Pericardium fibroblast (primary cell): ENCODE data around the gene EFHB. TPM values are rescaled to one million over a fixed set of nuclear protein-coding genes. Genes with fewer than 3 reads are reported as not detected.

ENCODE experiments used
- total RNA-seq: library from RNA; depleted of rRNA; stranded (reverse); fragments of >200 nt; gene quantifications from 2 replicates; pipeline ENCODE4 v1.2.3, GENCODE V29; 2015

The EFHB gene, protein sequence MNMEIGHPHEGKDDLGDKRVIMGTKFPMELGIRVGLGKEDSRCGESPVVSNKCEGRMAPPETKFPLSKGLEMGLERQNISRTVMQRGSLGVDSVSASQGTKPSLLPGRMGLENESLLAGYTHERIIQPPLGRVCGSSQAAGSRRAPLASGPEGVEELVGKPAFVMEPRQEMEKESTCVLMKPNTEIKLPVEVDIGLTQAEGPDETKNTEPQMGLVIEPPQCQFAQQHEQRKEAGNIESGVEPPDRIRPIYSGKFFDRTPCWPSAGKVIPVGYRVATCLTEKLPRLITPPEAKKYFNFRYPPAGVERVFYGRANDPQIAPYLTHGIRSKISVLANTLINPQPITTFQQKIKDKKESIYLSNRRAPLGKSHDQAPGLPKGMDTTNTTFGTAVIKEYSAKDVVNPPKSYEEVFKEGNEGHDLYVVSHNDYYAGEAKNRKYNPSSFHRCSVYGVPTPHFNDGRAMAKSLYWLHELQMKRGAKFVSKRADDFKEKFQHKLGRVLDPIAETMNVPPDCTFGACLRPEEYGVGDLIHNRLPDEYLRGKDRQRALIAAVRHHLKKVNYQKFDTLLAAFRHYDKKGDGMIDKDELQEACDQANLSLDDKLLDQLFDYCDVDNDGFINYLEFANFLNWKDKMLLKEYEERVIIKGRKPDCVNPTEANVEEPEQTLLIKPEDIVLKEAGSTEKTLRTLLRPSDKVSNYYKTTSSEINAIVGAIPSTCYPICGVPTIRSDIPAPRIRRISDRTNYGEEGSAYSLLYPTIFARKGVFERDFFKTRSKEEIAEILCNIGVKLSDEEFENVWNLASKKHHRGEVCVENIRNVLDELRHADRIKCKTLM
- 0.58 and 7.8 TPM in 2 replicates for total RNA-seq

DNA sequence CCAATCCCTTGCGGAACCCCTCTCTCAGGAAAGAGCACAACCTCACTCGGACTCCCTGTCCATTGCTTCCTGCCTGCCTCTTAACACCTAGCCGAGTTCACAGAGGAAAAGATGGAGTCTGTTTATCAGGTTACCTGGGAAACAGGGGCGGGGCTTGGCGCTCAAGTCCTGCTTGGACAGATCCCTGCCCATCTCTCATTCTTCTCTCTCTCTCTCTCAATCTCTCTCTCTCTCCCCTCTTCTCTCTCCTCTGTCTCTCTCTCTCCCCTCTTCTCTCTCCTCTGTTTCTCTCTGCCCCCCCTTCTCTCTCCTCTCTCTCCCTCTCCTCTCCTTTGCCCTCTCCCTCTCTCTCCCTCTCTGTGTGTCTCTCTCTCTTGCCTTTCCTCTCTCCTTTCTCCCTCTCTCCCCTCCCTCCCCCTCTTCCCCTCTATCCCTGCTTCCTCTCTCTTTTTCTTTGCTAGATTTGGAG, at the start of gene EFHB:
Gene EFHB, minus strand, starts transcription at position 120 of the 469 bp plus-strand sequence. CDS start 199 bp downstream, outside the sequence.

GRCh38 chr3:19946832-19947548, 13.0 kb upstream of the EFHB start, which contains the start of gene RAB5A:
Gene RAB5A, plus strand, starts transcription at chr3:19947097. Its CDS starts 3,802 bp downstream, at chr3:19950899.

Other genes starting within 250 kb of the EFHB start
- 39.3 and 74.8 TPM in 2 replicates for gene RAB5A, start 12.9 kb upstream of the EFHB start, total RNA-seq
- not detected in 2 replicates for gene PP2D1, start 78.0 kb upstream of the EFHB start, total RNA-seq
- 5.4 and 8.2 TPM in 2 replicates for gene KAT2B, start 106.2 kb upstream of the EFHB start, total RNA-seq